HG02610 (cell line): Measurements from ENCODE around the gene KCNH6.

Experiments used
- ATAC-seq: cut with Tn5 transposase; IDR thresholded peaks from one replicate; pipeline ENCODE4 v1.9.1; 2021; ENCODE audit warnings: mild to moderate bottlenecking, moderate library complexity; ENCODE audit not compliant: unreplicated experiment

Gene KCNH6

DNA sequence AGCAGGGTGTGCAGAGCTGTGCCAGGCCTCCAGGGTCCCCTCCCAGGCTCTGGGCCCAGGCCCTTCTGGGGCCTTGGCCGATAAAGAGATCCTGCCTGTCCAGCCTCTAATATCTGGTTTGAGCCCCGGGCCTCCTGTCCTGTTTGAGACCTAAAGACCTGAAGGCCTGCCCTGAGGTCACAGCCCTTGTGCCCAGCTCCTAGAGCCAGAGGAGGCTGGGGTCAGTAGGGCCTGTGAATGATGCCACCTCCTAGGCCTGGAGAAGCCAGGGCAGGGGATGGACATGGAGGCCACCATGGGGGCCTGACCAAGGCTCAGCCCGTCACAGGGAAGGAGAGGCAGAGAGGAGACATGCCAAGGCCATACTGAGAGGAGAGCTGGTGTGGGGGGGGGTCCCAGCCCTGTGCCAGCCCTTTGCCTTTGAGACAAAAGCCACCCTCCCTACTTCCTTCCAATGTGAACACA lies 7.4 kb downstream of the KCNH6 start:
- ATAC-seq = no peak

DNA sequence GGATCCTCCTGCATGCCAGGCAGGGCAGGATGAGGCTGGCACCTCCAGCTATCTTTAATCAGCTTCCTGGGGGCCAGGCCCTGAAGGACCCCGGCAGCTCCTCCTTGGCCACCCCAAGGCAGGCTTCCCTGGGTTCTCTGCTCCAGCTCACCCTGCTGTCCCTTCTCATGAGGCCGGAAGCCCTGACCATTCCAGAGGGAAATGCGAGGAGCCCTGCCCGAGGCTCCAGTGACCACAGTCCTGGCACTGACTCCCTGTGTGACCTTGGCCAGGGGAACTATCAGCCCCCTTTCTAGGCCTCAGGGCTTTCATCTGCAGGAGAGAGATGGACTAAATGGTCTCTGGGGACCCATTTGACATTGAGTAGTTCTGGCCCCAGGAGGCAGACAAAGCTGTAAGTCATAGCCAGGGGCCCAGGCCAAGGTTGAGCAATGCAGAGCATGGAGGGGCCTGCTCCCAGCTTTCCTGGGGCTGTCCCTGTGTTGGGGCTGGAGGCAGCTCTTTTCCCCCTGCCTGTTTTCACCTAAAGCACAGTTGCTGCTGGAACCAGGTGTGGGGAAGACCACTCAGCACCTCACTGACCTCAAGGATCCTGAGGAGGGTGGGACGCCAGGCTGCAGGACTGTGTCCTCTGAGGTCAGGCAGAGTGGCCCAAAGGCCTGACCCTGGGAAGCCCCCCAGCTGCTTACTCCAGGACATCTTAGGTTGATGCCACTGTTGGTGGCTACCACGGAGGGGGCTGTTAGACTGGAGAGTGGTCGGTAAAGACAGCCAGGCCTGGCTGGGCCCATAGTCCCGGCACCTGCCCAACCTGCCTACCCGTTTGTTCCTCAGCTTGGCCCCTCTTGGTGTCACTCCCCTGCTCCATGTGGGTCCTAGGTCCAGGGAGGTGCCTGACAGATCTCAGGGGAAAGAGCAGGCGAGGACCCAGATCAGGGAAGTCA lies 8.1 kb downstream of the KCNH6 start:
- no peak for ATAC-seq

DNA sequence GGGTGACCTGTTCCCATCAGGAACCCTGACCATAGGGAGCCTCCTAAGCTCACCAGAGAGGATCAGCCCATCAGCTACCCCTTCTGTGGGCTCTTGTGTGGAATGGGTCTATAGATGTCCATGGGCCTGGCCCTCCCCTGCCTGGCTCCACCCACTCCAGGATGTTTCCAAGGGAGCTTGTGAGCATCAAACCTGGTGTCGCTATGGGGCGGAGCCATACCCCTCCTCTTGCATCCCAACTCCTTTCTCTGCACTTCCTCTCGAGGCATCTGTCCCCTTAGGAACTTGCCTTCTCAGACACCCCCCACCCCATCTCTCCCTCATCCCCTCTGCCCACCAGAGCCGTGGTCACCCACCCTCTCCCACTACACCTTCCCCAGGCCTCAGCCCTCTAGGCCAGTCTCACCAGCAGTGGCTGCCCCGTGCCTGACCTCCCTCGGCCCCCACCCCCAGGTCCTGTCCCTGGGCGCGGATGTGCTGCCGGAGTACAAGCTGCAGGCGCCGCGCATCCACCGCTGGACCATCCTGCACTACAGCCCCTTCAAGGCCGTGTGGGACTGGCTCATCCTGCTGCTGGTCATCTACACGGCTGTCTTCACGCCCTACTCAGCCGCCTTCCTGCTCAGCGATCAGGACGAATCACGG lies 10.4 kb downstream of the KCNH6 start:
- no peak for ATAC-seq

DNA sequence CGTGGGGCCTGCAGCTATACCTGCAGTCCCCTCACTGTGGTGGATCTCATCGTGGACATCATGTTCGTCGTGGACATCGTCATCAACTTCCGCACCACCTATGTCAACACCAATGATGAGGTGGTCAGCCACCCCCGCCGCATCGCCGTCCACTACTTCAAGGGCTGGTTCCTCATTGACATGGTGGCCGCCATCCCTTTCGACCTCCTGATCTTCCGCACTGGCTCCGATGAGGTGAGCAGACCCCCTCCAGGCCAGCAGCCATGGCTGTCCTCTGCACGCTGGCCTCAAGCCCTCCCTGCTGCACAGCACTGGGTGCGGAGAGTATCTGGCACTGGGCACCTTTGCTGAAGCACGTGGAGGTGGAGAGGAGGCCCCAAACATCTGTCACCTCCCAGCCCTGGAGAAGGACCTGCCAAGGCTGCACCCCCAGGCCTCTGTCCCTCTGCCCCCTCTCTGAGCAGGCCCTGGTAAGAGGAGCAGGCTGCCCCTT lies 11.0 kb downstream of the KCNH6 start:
- no peak for ATAC-seq

DNA sequence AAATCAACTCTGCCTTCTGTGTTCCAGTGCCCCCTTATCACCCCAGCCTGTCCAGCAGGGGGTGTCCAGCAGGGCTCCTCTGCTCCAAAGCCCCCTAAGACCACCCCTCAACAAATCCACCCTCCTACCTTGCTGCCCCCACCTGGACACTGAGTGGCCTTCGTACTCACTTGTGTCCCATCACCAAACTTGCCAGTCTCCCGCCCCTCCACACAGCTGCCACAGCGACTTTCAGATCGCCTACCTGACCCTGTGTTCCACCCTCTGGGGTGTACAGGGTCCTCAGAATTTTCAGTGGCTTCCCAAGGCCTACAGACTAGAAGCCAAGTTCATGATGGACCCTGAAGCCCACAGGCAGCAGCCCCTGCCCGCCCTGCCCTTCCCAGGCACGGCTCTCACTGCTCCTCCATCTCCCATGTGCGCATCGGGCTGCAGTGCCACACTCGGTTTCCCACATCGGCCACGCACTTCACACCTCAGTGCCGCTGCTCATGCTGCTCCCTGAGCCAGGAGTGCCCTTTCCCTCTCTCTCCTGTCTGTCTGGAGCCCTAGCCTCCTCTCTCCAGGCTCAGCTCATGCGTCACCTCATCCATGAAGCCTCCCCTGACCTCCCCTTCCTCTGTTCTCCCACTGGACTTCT lies 11.8 kb downstream of the KCNH6 start:
- no peak for ATAC-seq

DNA sequence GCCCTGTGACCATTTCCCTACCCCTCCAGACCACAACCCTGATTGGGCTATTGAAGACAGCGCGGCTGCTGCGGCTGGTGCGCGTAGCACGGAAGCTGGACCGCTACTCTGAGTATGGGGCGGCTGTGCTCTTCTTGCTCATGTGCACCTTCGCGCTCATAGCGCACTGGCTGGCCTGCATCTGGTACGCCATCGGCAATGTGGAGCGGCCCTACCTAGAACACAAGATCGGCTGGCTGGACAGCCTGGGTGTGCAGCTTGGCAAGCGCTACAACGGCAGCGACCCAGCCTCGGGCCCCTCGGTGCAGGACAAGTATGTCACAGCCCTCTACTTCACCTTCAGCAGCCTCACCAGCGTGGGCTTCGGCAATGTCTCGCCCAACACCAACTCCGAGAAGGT lies 12.5 kb downstream of the KCNH6 start:
- ATAC-seq = no peak

DNA sequence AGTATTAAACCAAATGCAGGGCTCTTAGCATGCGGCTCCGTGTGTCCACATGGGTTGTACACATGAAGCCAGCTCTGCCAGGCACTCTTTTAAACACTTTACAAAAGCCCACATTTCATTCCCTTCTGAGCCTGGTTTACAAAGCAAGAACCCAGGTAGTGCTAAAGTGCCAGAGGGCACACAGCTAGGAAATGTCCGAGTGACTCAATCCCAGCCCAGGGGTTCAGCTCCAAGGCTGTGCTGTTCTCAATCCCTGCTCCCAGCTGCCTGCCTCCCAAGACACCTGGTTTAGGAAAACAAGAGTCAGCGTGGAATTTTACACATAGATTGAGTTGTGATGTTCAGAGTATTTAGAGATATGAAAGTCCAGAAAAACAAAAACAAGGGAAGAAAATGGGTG lies 13.8 kb downstream of the KCNH6 start:
- no peak for ATAC-seq

DNA sequence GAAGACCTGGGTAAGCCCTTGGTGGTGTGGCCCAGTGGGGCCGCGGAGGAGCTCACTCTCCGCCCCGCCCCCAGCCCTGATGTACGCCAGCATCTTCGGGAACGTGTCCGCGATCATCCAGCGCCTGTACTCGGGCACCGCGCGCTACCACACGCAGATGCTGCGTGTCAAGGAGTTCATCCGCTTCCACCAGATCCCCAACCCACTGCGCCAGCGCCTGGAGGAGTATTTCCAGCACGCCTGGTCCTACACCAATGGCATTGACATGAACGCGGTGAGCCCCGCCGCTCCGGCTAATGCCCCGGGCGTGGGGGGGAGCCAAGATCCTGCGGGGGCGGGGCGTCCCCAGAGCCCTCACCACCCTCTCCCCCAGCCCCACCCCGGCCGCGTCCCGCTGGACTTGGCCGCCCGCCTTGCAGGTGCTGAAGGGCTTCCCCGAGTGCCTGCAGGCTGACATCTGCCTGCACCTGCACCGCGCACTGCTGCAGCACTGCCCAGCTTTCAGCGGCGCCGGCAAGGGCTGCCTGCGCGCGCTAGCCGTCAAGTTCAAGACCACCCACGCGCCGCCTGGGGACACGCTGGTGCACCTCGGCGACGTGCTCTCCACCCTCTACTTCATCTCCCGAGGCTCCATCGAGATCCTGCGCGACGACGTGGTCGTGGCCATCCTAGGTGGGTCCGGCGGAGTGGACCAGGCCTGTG lies 15.0 kb downstream of the KCNH6 start:
- no peak for ATAC-seq

DNA sequence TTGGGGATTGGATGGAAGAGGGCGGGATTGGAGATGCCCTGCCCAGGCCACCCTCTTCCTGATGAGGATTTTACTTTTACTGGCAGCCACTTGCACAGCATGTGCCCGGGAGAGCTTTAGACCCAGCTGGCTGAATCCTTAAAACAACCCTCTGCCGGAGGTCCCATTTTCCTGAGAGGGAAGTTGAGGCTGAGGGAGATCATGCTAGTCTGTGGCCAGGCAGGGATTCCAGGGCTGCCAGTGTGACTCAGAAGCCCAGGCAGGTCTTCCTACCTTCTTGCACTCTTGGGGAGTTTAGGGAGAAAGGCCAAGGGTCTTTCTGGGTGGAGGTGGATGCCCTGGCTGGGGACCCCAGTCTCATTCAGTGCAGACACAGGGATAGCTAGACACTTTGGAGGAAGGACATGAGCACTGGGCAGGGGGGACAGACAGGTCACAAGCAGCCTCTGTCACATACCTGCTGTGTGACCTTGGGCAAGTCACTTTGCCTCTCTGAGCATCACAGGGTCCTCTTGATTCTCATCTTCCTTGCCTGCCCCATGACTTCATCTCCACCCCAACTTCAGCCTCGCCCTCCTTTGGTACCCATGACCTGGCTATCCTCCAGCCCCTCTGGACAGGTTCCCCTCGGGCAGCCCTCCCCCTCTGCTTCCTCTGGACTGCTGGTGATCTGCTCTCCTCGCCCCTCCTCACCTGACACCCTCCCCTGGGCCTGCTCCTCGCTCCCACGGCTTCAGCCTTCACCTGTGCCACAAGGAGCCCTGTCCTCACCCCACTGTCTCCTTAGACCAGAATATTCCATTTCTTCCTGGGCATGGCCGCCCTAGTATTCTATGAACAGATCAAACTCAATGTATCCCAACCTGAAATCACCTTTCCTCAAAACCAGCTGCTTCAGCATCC lies 15.8 kb downstream of the KCNH6 start:
- ATAC-seq = no peak

DNA sequence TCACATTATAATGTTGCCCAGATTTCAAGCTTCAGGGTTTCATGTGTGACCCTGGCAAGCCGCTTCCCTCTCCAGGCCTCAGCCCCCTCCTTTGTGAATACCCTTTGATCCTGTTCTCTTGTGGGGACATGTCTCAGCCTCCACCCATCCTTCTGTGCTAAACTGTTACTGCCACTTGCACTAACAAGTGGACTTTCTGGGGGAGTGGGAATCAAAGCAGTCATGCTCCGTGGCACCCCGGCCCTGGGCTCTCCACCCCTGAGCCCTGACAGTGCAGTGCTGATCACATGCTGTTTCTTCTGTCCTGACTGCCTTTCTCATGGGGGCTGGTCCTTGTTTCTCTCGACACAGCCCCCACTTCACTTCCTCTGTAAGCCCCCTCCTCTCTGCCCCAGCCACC lies 17.4 kb downstream of the KCNH6 start:
- no peak for ATAC-seq

DNA sequence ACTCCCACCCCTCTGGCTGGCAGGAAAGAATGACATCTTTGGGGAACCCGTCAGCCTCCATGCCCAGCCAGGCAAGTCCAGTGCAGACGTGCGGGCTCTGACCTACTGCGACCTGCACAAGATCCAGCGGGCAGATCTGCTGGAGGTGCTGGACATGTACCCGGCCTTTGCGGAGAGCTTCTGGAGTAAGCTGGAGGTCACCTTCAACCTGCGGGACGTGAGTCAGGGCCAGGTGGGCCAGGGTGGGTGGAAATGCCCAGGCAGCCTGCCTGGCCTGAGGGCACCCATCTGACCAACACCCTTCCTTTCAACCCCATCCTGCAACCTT lies 19.0 kb downstream of the KCNH6 start:
- no peak for ATAC-seq

DNA sequence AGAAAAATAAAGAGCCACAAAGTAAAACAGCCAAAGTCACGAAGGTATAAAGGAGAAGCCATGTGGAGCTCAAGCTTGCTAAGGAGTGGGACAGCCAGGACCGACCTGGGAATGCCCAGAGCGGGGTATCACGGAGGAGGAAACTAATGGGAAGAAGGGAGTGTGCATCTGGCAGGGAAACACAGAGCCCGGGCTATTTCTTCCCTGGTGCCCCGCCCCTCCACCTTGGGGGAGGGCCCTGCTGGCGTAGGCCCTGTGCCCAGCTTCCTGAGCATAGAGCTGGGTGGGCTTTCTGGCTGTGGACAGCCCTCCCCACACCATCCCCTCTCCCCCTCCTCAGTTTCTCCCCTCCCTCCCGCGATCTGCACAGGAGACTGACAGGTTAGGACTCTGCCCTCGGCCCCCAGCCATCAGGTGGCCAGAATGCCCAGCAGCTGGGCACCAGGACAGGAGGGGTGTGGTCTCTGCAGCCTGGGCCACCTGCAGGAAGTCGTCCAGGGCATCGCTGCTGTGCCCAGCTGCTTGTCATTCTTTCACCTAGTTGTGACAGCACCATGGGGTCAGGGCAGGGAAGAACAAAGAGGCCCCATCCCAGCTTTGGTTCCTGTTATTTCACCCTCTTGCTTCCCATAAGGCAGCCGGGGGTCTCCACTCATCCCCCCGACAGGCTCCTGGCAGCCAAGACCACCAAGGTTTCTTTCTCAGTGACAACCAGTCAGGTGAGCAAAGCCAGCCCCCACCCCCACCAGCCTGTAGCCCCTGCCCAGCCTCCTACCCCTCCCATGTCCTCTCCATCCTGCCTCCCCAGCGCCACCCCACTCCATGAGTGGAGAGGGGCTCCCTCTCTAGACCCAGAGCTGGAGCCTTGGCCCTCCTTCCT lies 20.0 kb downstream of the KCNH6 start:
- ATAC-seq = no peak

DNA sequence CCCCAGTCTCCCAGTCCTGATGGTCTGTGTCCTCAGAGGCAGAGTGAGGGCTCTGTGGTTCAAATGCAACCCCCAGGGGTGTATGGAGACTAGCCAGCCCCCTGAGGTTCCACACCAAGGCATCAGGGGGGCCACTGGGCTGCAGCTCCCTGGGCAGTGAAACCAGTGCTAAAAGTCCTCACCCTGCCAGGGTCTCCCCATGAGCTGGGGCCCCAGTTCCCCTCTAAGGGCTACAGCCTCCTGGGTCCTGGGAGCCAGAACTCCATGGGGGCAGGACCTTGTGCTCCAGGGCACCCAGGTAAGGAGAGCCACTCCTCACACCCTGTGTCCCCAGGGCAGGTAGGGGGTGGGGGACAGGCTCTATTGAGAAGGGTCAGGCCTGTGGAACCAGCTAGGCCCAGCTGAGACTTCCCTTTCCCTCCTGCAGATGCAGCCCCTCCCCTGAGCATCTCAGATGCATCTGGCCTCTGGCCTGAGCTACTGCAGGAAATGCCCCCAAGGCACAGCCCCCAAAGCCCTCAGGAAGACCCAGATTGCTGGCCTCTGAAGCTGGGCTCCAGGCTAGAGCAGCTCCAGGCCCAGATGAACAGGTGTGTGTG lies 20.8 kb downstream of the KCNH6 start:
- ATAC-seq = no peak

DNA sequence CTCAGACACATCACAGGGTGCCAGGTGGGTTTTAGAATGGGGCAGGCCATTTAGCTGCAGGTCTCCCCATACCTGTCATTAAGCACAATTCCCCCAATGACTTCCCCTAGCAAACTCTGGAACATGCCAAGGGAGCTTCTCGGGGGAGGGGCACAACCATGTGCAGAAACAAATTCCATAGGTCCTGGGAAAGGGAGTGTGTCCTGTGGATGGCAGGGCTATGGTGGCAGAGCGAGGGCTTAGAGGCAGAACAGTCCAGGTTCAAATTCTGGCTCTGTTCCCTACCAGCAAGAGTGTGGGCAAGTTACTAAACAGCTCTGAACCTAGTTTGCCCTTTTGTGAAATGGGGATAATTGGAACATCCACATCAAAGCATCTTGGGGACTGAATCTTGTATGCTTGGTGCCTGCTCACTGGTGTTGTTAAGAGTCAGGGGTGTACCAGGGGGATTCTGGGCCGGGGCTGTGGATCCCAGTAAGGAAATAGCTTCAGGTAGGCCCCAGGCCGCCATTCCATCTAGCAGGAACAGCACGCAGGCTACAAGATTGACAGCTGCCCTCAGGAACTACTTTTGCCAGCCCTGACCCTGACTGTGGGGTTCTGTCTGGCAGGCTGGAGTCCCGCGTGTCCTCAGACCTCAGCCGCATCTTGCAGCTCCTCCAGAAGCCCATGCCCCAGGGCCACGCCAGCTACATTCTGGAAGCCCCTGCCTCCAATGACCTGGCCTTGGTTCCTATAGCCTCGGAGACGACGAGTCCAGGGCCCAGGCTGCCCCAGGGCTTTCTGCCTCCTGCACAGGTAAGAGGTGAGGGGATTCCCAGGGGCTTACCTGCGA lies 21.5 kb downstream of the KCNH6 start:
- ATAC-seq = no peak

DNA sequence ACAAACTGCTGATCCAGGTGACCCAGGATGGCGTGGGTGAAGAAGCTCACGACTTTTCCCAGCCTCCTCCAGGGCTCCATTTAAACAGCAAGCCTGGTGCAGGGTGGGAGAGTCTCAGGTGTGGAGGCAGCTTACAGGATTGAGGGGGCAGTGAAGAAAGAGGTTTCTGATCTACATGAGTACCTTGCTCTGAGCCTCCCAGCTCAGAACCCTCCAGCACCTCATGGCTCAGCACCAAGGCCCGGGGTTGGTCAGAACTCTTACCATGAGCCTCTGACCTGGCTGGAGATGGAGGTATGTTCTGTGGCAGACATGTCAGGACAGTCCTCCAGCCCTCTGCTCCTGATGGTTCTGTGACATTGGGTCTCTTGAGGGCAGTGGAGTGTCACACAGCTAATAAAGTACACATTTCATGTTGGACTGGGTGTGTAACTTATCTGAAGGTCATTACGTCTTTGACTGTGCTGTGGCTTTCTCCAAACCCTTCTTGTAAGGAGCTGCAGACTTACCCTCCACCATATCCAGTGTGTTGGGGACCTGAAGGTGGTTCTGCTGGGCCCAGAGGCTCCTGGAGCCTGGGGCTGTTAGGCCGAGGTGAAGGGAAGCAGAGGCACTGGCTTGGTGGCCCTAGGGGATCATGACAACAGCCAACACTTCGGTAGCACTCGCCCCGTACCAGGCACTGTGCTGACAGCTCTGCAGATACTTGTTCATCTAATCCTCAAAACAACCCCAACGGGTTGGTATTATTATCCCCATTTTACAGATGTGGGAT lies 23.3 kb downstream of the KCNH6 start:
- no peak for ATAC-seq

DNA sequence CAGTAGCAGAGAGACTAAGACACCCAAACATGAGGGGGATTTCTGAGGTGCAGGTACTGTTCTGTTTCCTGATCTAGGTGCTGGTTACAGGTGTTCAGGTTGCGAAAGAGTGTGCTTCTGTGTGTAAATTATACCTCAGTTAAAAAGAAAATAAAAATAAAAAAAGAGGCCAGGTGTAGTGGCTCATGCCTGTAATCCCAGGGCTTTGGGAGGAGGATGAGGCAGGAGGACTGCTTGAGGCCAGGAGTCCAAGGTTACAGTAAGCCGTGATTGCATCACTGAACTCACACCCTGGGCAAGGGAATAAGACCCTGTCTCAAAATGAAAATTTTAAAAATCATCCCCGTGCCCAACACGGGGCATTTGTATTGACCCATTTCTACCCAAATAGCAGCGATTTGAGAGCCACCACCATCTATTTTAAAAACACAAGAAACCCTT lies 23.9 kb downstream of the KCNH6 start:
- ATAC-seq = no peak
